ENCODE results near the gene F5.
A peak's percentile ranks its signal among the peaks of the same experiment; 100 is the strongest.

Gene F5

GRCh38 chr1:169595764-169596711 lies 9.8 kb upstream of the F5 start:
- Histone ChIP-seq H3K9ac (ENCODE audit: low read length) (no peak overlapping the region), H3K36me3 (ENCODE audit: control insufficient read depth, insufficient read depth, low read length) (no peaks in the 10 kb centered on the region), H3K56ac (ENCODE audit: low read length) (no peak overlapping the region), H3K4ac (ENCODE audit: low read depth, low read length) (no peak overlapping the region), H3K4me2 (ENCODE audit: low read length) (no peak overlapping the region), H3K79me1 (ENCODE audit: low read length) (no peaks in the 10 kb centered on the region), H3K23ac (ENCODE audit: low read length) (no peak overlapping the region), H2BK5ac (ENCODE audit: low read length) (no peak overlapping the region), H2BK15ac (replicated peaks; ENCODE audit: low read depth) (no peak overlapping the region), H3K27ac (ENCODE audit: low read depth, low read length) (no peak overlapping the region), H3K18ac (ENCODE audit: low read length) (no peak overlapping the region), H2AK5ac (ENCODE audit: low read length) (no peak overlapping the region), H3K4me3 (ENCODE audit: low read length) (no peak overlapping the region), H2BK120ac (ENCODE audit: low read depth, low read length) (no peak overlapping the region), H4K5ac (ENCODE audit: low read length) (no peak overlapping the region), H3K79me2 (ENCODE audit: control insufficient read depth, insufficient read depth, low read length) (no peaks in the 10 kb centered on the region), H3K27me3 (ENCODE audit: insufficient read depth, low read length, poor library complexity) (no peaks in the 10 kb centered on the region), H3K4me1 (ENCODE audit: control insufficient read depth, low read depth, low read length) (no peaks in the 10 kb centered on the region), H4K8ac (ENCODE audit: low read depth, low read length) (no peak overlapping the region)
- DNase-seq = peak; percentile 83
- no CpG with 5 or more reads among the region's 3 CpGs for WGBS (ENCODE audit: extremely low coverage, insufficient coverage, low lambda C conversion rate)

GRCh38 chr1:169594391-169594790 lies 8.1 kb upstream of the F5 start:
- Histone ChIP-seq H3K9ac (ENCODE audit: low read length) (no peak overlapping the region), H3K23ac (ENCODE audit: low read length) (no peak overlapping the region), H3K79me1 (ENCODE audit: low read length) (no peaks in the 10 kb centered on the region), H4K8ac (ENCODE audit: low read depth, low read length) (no peak overlapping the region), H3K4me3 (ENCODE audit: low read length) (no peak overlapping the region), H3K79me2 (ENCODE audit: control insufficient read depth, insufficient read depth, low read length) (no peaks in the 10 kb centered on the region), H3K18ac (ENCODE audit: low read length) (no peak overlapping the region), H2BK120ac (ENCODE audit: low read depth, low read length) (no peak overlapping the region), H3K4me2 (ENCODE audit: low read length) (no peak overlapping the region), H3K56ac (ENCODE audit: low read length) (no peak overlapping the region), H3K4me1 (ENCODE audit: control insufficient read depth, low read depth, low read length) (no peaks in the 10 kb centered on the region), H3K4ac (ENCODE audit: low read depth, low read length) (no peak overlapping the region), H2BK15ac (replicated peaks; ENCODE audit: low read depth) (no peak overlapping the region), H3K27me3 (ENCODE audit: insufficient read depth, low read length, poor library complexity) (no peaks in the 10 kb centered on the region), H3K36me3 (ENCODE audit: control insufficient read depth, insufficient read depth, low read length) (no peaks in the 10 kb centered on the region), H3K27ac (ENCODE audit: low read depth, low read length) (no peak overlapping the region), H2BK5ac (ENCODE audit: low read length) (no peak overlapping the region), H4K5ac (ENCODE audit: low read length) (no peak overlapping the region), H2AK5ac (ENCODE audit: low read length) (no peak overlapping the region)
- no peak for DNase-seq
- WGBS (ENCODE audit: extremely low coverage, insufficient coverage, low lambda C conversion rate) = no CpG with 5 or more reads among the region's 3 CpGs

- Histone ChIP-seq H3K79me2 (ENCODE audit: control insufficient read depth, insufficient read depth, low read length) (no peaks in the 10 kb centered on the region), H2BK5ac (ENCODE audit: low read length) (no peak overlapping the region), H3K9ac (ENCODE audit: low read length) (no peak overlapping the region), H3K18ac (ENCODE audit: low read length) (no peak overlapping the region), H4K5ac (ENCODE audit: low read length) (no peak overlapping the region), H3K56ac (ENCODE audit: low read length) (no peak overlapping the region), H3K4me2 (ENCODE audit: low read length) (no peak overlapping the region), H3K4ac (ENCODE audit: low read depth, low read length) (no peak overlapping the region), H2AK5ac (ENCODE audit: low read length) (no peak overlapping the region), H3K27me3 (ENCODE audit: insufficient read depth, low read length, poor library complexity) (no peaks in the 10 kb centered on the region), H2BK15ac (replicated peaks; ENCODE audit: low read depth) (no peak overlapping the region), H2BK120ac (ENCODE audit: low read depth, low read length) (no peak overlapping the region), H4K8ac (ENCODE audit: low read depth, low read length) (no peak overlapping the region), H3K23ac (ENCODE audit: low read length) (no peak overlapping the region), H3K4me1 (ENCODE audit: control insufficient read depth, low read depth, low read length) (peaks cover 1% of the 10 kb centered on the region), H3K79me1 (ENCODE audit: low read length) (no peaks in the 10 kb centered on the region), H3K27ac (ENCODE audit: low read depth, low read length) (no peak overlapping the region), H3K36me3 (ENCODE audit: control insufficient read depth, insufficient read depth, low read length) (no peaks in the 10 kb centered on the region), H3K4me3 (ENCODE audit: low read length) (no peak overlapping the region)
- WGBS (ENCODE audit: extremely low coverage, insufficient coverage, low lambda C conversion rate) = no CpG with 5 or more reads among the region's 5 CpGs
- DNase-seq = no peak
Observed at GRCh38 chr1:169590932-169591331, 4.7 kb upstream of the F5 start.

GRCh38 chr1:169588785-169589485 lies 2.7 kb upstream of the F5 start:
- H3K56ac ChIP-seq (ENCODE audit: low read length) = no peak overlapping the region
- H4K8ac ChIP-seq (ENCODE audit: low read depth, low read length) = no peak overlapping the region
- H2AK5ac ChIP-seq (ENCODE audit: low read length) = no peak overlapping the region
- H2BK15ac ChIP-seq (replicated peaks; ENCODE audit: low read depth) = no peak overlapping the region
- H3K79me2 ChIP-seq (ENCODE audit: control insufficient read depth, insufficient read depth, low read length) = no peaks in the 10 kb centered on the region
- no peaks in the 10 kb centered on the region for H3K79me1 ChIP-seq (ENCODE audit: low read length)
- no peak overlapping the region for H4K5ac ChIP-seq (ENCODE audit: low read length)
- no peaks in the 10 kb centered on the region for H3K27me3 ChIP-seq (ENCODE audit: insufficient read depth, low read length, poor library complexity)
- H3K18ac ChIP-seq (ENCODE audit: low read length) = no peak overlapping the region
- no peak overlapping the region for H3K4me2 ChIP-seq (ENCODE audit: low read length)
- no peak for DNase-seq
- no peak overlapping the region for H3K27ac ChIP-seq (ENCODE audit: low read depth, low read length)
- no peaks in the 10 kb centered on the region for H3K36me3 ChIP-seq (ENCODE audit: control insufficient read depth, insufficient read depth, low read length)
- no peak overlapping the region for H3K23ac ChIP-seq (ENCODE audit: low read length)
- no peak overlapping the region for H2BK120ac ChIP-seq (ENCODE audit: low read depth, low read length)
- H3K4me1 ChIP-seq (ENCODE audit: control insufficient read depth, low read depth, low read length) = peaks cover 1% of the 10 kb centered on the region
- no CpG with 5 or more reads among the region's 4 CpGs for WGBS (ENCODE audit: extremely low coverage, insufficient coverage, low lambda C conversion rate)
- H3K9ac ChIP-seq (ENCODE audit: low read length) = no peak overlapping the region
- H3K4ac ChIP-seq (ENCODE audit: low read depth, low read length) = no peak overlapping the region
- no peak overlapping the region for H3K4me3 ChIP-seq (ENCODE audit: low read length)
- no peak overlapping the region for H2BK5ac ChIP-seq (ENCODE audit: low read length)

- H2BK120ac ChIP-seq (ENCODE audit: low read depth, low read length) = no peak overlapping the region
- H3K56ac ChIP-seq (ENCODE audit: low read length) = no peak overlapping the region
- no peaks in the 10 kb centered on the region for H3K27me3 ChIP-seq (ENCODE audit: insufficient read depth, low read length, poor library complexity)
- WGBS (ENCODE audit: extremely low coverage, insufficient coverage, low lambda C conversion rate) = no CpG with 5 or more reads among the region's 1 CpG
- no peak overlapping the region for H3K18ac ChIP-seq (ENCODE audit: low read length)
- no peak overlapping the region for H2AK5ac ChIP-seq (ENCODE audit: low read length)
- no peaks in the 10 kb centered on the region for H3K79me2 ChIP-seq (ENCODE audit: control insufficient read depth, insufficient read depth, low read length)
- DNase-seq = no peak
- no peak overlapping the region for H3K27ac ChIP-seq (ENCODE audit: low read depth, low read length)
- no peaks in the 10 kb centered on the region for H3K79me1 ChIP-seq (ENCODE audit: low read length)
- H2BK15ac ChIP-seq (replicated peaks; ENCODE audit: low read depth) = no peak overlapping the region
- no peak overlapping the region for H4K5ac ChIP-seq (ENCODE audit: low read length)
- no peak overlapping the region for H4K8ac ChIP-seq (ENCODE audit: low read depth, low read length)
- H3K23ac ChIP-seq (ENCODE audit: low read length) = no peak overlapping the region
- H3K4ac ChIP-seq (ENCODE audit: low read depth, low read length) = no peak overlapping the region
- no peak overlapping the region for H3K4me3 ChIP-seq (ENCODE audit: low read length)
- H2BK5ac ChIP-seq (ENCODE audit: low read length) = no peak overlapping the region
- H3K4me1 ChIP-seq (ENCODE audit: control insufficient read depth, low read depth, low read length) = peaks cover 1% of the 10 kb centered on the region
- H3K36me3 ChIP-seq (ENCODE audit: control insufficient read depth, insufficient read depth, low read length) = no peaks in the 10 kb centered on the region
- H3K9ac ChIP-seq (ENCODE audit: low read length) = no peak overlapping the region
- no peak overlapping the region for H3K4me2 ChIP-seq (ENCODE audit: low read length)
Observed at GRCh38 chr1:169588112-169588511, 1.8 kb upstream of the F5 start.
